B cell (primary cell): ENCODE data around the gene TAF9. TPM values are rescaled to one million over a fixed set of nuclear protein-coding genes. Genes with fewer than 3 reads are reported as not detected.
A peak's percentile ranks its signal among the peaks of the same experiment; 100 is the strongest.

Source experiments
- ATAC-seq: fragments of 200-7000 bp; cut with Tn5 transposase; one replicate; pipeline ENCODE4 v1.10.0; 2021; ENCODE audit warnings: low read depth, mild to moderate bottlenecking, moderate number of reproducible peaks, moderate library complexity
- CTCF ChIA-PET: fragments of 350-600 bp; sonication (Branson Sonifier 250); formaldehyde crosslinking; loops from one replicate; lab custom pipeline; 2021; ENCODE audit warnings: antibody characterized with exemption, inconsistent platforms; lab: Charles Lee
- POLR2A ChIA-PET: fragments of 350-600 bp; sonication (Branson Sonifier 250); formaldehyde crosslinking; loops from one replicate; lab custom pipeline; 2021; ENCODE audit warnings: antibody characterized with exemption; lab: Charles Lee
- DNase-seq: peaks from one replicate; pipeline ENCODE4 v3.0.0; 2013
- H2AFZ ChIP-seq: 2 replicates; pipeline ENCODE4 v1.6.1; 2012; ENCODE audit warnings: mild to moderate bottlenecking, low read depth, low read length; ENCODE audit not compliant: insufficient read depth, poor library complexity, severe bottlenecking
- H3K27ac ChIP-seq, 2 donors: 1 replicate in 1 of 2; 2 replicates in 1 of 2; pipeline ENCODE4 v1.5.1; 2012 to 2013; ENCODE audit warnings: low read length in 2 of 2, mild to moderate bottlenecking in 2 of 2, moderate library complexity in 1 of 2
- H3K27me3 ChIP-seq, 4 experiments: fragments of 200-600 bp in 1 of 4; sonication (generic) in 1 of 4; replicated peaks in 1 of 4; 1 replicate in 2 of 4; 2 replicates in 2 of 4; pipeline versions ENCODE4 v1.6.1 to v1.7.0; 2013 to 2016; ENCODE audit warnings: low read length in 3 of 4, mild to moderate bottlenecking in 2 of 4, mixed read lengths in 1 of 4, moderate library complexity in 1 of 4; ENCODE audit not compliant: insufficient read depth in 4 of 4, control insufficient read depth in 3 of 4; ENCODE audit errors: control extremely low read depth in 1 of 4
- H3K36me3 ChIP-seq, 2 experiments: replicated peaks in 1 of 2; 1 replicate in 1 of 2; 2 replicates in 1 of 2; pipeline versions ENCODE4 v1.6.1 to v1.7.1; 2013; ENCODE audit warnings: low read length in 1 of 2; ENCODE audit not compliant: insufficient read depth in 2 of 2, control insufficient read depth in 1 of 2; ENCODE audit errors: control extremely low read depth in 1 of 2, extremely low read depth in 1 of 2
- H3K4me1 ChIP-seq, 2 donors: fragments of 200-600 bp in 1 of 2; sonication (generic) in 1 of 2; 1 replicate in 1 of 2; 2 replicates in 1 of 2; pipeline versions ENCODE4 v1.5.1 to v1.6.1; 2013 to 2017; ENCODE audit warnings: low read length in 2 of 2; ENCODE audit not compliant: control insufficient read depth in 2 of 2, insufficient read depth in 2 of 2
- H3K4me2 ChIP-seq: replicated peaks from 2 replicates; pipeline ENCODE3; 2012; ENCODE audit warnings: mild to moderate bottlenecking, low read depth, low read length; ENCODE audit not compliant: poor library complexity, severe bottlenecking
- H3K4me3 ChIP-seq, 5 experiments: fragments of 200-600 bp in 1 of 5; sonication (generic) in 1 of 5; 1 replicate in 3 of 5; 2 replicates in 2 of 5; pipeline versions ENCODE4 v1.5.1 to v1.7.0; 2011 to 2016; ENCODE audit warnings: low read length in 4 of 5, mild to moderate bottlenecking in 4 of 5, low read depth in 2 of 5, control low read depth in 1 of 5, moderate library complexity in 1 of 5; ENCODE audit not compliant: insufficient read depth in 1 of 5; ENCODE audit errors: control extremely low read depth in 1 of 5, extremely low read depth in 1 of 5
- H3K79me2 ChIP-seq: fragments of 200-600 bp; sonication (generic); one replicate; pipeline ENCODE4 v1.6.0; 2016; ENCODE audit warnings: low read length; ENCODE audit not compliant: control insufficient read depth, insufficient read depth
- H3K9ac ChIP-seq: fragments of 200-600 bp; sonication (generic); 2 replicates; pipeline ENCODE4 v1.6.1; 2017; ENCODE audit warnings: mild to moderate bottlenecking, low read length, moderate library complexity
- H3K9me3 ChIP-seq, 3 donors: one replicate each; pipeline versions ENCODE4 v1.6.1 to v1.7.1; 2013; ENCODE audit warnings: low read length in 2 of 3; ENCODE audit not compliant: control insufficient read depth in 2 of 3, insufficient read depth in 1 of 3; ENCODE audit errors: control extremely low read depth in 1 of 3
- H4K20me1 ChIP-seq: 2 replicates; pipeline ENCODE4 v1.6.0; 2012; ENCODE audit warnings: mild to moderate bottlenecking, low read length; ENCODE audit not compliant: insufficient read depth, control insufficient read depth, poor library complexity, severe bottlenecking
- H3K27ac Mint-ChIP-seq: one replicate; pipeline ENCODE4 v1.8.0; 2021; ENCODE audit warnings: mixed read lengths
- H3K27me3 Mint-ChIP-seq: one replicate; pipeline ENCODE4 v1.8.0; 2021; ENCODE audit warnings: mixed read lengths
- H3K4me1 Mint-ChIP-seq: one replicate; pipeline ENCODE4 v1.8.0; 2021; ENCODE audit warnings: mixed read lengths
- H3K4me3 Mint-ChIP-seq: one replicate; pipeline ENCODE4 v1.8.0; 2021; ENCODE audit warnings: mixed read lengths
- H3K9me3 Mint-ChIP-seq: one replicate; pipeline ENCODE4 v1.8.0; 2022; ENCODE audit warnings: mixed read lengths; ENCODE audit not compliant: insufficient read depth
- EZH2 ChIP-seq: IDR thresholded peaks from 2 replicates; pipeline ENCODE4 v1.6.1; 2012; ENCODE audit warnings: borderline replicate concordance, low read depth, mild to moderate bottlenecking, moderate library complexity, low read length; ENCODE audit not compliant: insufficient read depth, poor library complexity, severe bottlenecking
- WGBS: methylation state at CpG from one replicate; pipeline ENCODE4 v1.1.5; 2013; ENCODE audit warnings: missing lambda C conversion rate; ENCODE audit not compliant: insufficient coverage; 5-methylcytosine and 5-hydroxymethylcytosine counted together
- intact Hi-C: fragments of 100-400 bp; cut with micrococcal nuclease; formaldehyde crosslinking; loops from one replicate; pipeline ENCODE4 v1.10.0; 2022
- polyA plus RNA-seq: library from polyadenylated mRNA; depleted of rRNA; stranded (reverse); fragments of >200 nt; gene quantifications from 2 replicates; pipeline ENCODE4 v1.2.3, GENCODE V29; 2012
- total RNA-seq, 2 donors: library from RNA; stranded (reverse); fragments of 120-200 nt in 1 of 2; gene quantifications; 1 replicate in 1 of 2; 2 replicates in 1 of 2; pipeline versions ENCODE4 v1.2.3 to v1.2.4, GENCODE V29; 2013 to 2022
- TF ChIP-seq, protein P1 (sequence below): fragments of 200-600 bp; IDR thresholded peaks from one replicate; pipeline ENCODE4 v1.8.0; 2022; ENCODE audit warnings: antibody characterized with exemption, mild to moderate bottlenecking

The TAF9 gene
- total and polyA plus RNA-seq, 2 donors (not counting 1 experiment from before 2014, with no cell fraction given): 42.0 to 64.6 TPM

DNA sequence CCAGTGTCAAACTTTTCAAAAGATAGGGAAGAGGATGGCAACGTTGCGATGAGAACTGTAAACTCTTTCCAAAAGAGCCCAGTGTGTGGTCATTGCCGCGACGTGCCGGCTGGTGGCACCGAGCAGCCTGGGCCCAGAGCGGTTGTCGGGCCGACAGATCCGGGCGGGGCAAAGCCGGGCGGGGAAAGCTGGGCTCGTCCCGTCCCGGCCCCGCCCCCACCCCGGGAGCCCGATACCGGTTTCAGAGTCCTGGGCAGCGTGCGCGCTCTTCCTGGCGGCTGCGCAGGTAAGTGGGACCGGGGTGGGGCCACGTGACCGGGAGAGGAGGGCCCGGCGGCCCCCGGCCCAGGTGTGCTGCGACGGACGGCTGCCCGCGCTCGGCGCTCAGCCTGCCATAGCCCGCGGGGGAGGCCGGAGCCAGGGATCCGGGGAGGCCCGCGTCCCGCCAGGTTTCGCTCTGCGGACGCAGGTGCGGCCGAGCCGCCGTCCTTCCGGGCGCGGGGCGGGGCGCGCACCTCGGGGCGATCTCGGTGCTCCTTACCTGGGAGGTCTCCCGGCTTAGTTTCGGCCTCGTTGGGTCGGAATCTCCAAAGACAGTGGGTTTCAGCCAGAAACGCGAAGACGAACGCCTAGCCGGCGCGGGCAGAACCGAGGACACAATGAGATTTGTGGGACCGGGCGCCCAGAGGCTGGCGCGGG, 45.7 kb upstream of the TAF9 start, which contains the start of gene MARVELD2:
MARVELD2 (plus strand) TSS at position 232 of the 699 bp plus-strand sequence. CDS start 4,270 bp downstream, outside the sequence.
- Histone ChIP-seq H4K20me1 (no peaks in the 10 kb centered on the region), H3K27me3 (no peaks in the 10 kb centered on the region), H3K4me3 (peak within 1 kb of the TSS in 4 of 5 experiments; percentile 34 to 74 (median 60)), H2AFZ (peak within 1 kb of the TSS; percentile 76), H3K79me2 (no peaks in the 10 kb centered on the region), H3K27ac (peak within 1 kb of the TSS in 1 of 2 donors; percentile 45), H3K4me2 (peak within 1 kb of the TSS; percentile 82), H3K9ac (peak within 1 kb of the TSS; percentile 70), H3K4me1 (peaks cover 5 to 9% of the 10 kb centered on the region in 2 donors), H3K36me3 (peaks cover 3 to 12% of the 10 kb centered on the region in 2 experiments), H3K9me3 (no peaks in the 10 kb centered on the region)
- POLR2A ChIA-PET: no interaction called here
- 8% methylated on average over 77 of the region's 78 CpGs for WGBS
- TF ChIP-seq EZH2: no peak
- TF ChIP-seq, protein P1, sequence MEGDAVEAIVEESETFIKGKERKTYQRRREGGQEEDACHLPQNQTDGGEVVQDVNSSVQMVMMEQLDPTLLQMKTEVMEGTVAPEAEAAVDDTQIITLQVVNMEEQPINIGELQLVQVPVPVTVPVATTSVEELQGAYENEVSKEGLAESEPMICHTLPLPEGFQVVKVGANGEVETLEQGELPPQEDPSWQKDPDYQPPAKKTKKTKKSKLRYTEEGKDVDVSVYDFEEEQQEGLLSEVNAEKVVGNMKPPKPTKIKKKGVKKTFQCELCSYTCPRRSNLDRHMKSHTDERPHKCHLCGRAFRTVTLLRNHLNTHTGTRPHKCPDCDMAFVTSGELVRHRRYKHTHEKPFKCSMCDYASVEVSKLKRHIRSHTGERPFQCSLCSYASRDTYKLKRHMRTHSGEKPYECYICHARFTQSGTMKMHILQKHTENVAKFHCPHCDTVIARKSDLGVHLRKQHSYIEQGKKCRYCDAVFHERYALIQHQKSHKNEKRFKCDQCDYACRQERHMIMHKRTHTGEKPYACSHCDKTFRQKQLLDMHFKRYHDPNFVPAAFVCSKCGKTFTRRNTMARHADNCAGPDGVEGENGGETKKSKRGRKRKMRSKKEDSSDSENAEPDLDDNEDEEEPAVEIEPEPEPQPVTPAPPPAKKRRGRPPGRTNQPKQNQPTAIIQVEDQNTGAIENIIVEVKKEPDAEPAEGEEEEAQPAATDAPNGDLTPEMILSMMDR: no peak
- peak; percentile 62 for DNase-seq
- Mint-ChIP-seq H3K9me3 (no peaks in the 10 kb centered on the region), H3K4me1 (peaks cover 10% of the 10 kb centered on the region), H3K27ac (no peak within 1 kb of the TSS), H3K27me3 (no peaks in the 10 kb centered on the region), H3K4me3 (peak within 1 kb of the TSS; percentile 78)
- ATAC-seq: peak; percentile 92
- intact Hi-C loops: no loop called here
- CTCF ChIA-PET: no interaction called here

GRCh38 chr5:69404659-69405330, 35.5 kb upstream of the TAF9 start:
- H3K4me3 ChIP-seq: no peak overlapping the region
- H3K27me3 ChIP-seq: no peaks in the 10 kb centered on the region
- H3K27ac ChIP-seq: no peak overlapping the region
- Mint-ChIP-seq H3K4me1 (no peaks in the 10 kb centered on the region), H3K9me3 (peaks cover 5% of the 10 kb centered on the region), H3K4me3 (no peak overlapping the region), H3K27me3 (no peaks in the 10 kb centered on the region), H3K27ac (no peak overlapping the region)
- no peaks in the 10 kb centered on the region for H3K4me1 ChIP-seq
- H3K79me2 ChIP-seq: no peaks in the 10 kb centered on the region
- peaks cover 10 to 44% of the 10 kb centered on the region in 2 experiments for H3K36me3 ChIP-seq
- H3K9ac ChIP-seq: no peak overlapping the region
- no peaks in the 10 kb centered on the region for H4K20me1 ChIP-seq
- ATAC-seq: no peak
- H3K9me3 ChIP-seq: peaks cover 0 to 8% (median 1%) of the 10 kb centered on the region in 3 donors
- H3K4me2 ChIP-seq: no peak overlapping the region
- intact Hi-C loops: no loop called here
- TF ChIP-seq, protein P1: no peak
- no peak for TF ChIP-seq EZH2
- DNase-seq: no peak
- POLR2A ChIA-PET: interaction anchor here (0.7 kb wide), 1 partner anchor 25 kb away, joined by 5 read pairs; no protein-coding TSS in a partner anchor
- no peak overlapping the region for H2AFZ ChIP-seq
- CTCF ChIA-PET: no interaction called here
- 100% methylated on average over 5 of the region's 15 CpGs for WGBS
